Esophagus muscularis mucosa (tissue), 3 donors: ENCODE measurements around the gene LRMDA.

Experiments used
- POLR2A ChIP-seq: fragments of 450-650 bp; IDR thresholded peaks from one replicate; pipeline ENCODE4 v1.6.1; 2017; ENCODE audit warnings: antibody characterized with exemption, moderate library complexity, mild to moderate bottlenecking, low read depth
- TF ChIP-seq, protein P1 (sequence below), 3 experiments: fragments of 200-600 bp in 2 of 3; fragments of 450-650 bp in 1 of 3; sonication (generic) in 2 of 3; IDR thresholded peaks; one replicate each; pipeline ENCODE4 v1.5.1; 2017 to 2019; ENCODE audit warnings: antibody characterized with exemption in 3 of 3, mild to moderate bottlenecking in 2 of 3, moderate library complexity in 1 of 3

- TF ChIP-seq, protein P1, sequence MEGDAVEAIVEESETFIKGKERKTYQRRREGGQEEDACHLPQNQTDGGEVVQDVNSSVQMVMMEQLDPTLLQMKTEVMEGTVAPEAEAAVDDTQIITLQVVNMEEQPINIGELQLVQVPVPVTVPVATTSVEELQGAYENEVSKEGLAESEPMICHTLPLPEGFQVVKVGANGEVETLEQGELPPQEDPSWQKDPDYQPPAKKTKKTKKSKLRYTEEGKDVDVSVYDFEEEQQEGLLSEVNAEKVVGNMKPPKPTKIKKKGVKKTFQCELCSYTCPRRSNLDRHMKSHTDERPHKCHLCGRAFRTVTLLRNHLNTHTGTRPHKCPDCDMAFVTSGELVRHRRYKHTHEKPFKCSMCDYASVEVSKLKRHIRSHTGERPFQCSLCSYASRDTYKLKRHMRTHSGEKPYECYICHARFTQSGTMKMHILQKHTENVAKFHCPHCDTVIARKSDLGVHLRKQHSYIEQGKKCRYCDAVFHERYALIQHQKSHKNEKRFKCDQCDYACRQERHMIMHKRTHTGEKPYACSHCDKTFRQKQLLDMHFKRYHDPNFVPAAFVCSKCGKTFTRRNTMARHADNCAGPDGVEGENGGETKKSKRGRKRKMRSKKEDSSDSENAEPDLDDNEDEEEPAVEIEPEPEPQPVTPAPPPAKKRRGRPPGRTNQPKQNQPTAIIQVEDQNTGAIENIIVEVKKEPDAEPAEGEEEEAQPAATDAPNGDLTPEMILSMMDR (IDR thresholded peaks at IDR 0.05): no peak
- TF ChIP-seq POLR2A: no peak
Observed at GRCh38 chr10:76020630-76021029, 589.2 kb downstream of the LRMDA start.
